Cardiac muscle cell (in vitro differentiated cells and primary cell): ENCODE data around the gene FCGR3A. TPM values are rescaled to one million over a fixed set of nuclear protein-coding genes. Genes with fewer than 3 reads are reported as not detected.
A peak's percentile ranks its signal among the peaks of the same experiment; 100 is the strongest.
"Not testable (repeated sequence)": the region's sequence is repeated elsewhere in the genome, so short reads cannot be mapped to it uniquely, and the experiment has no call there.

Experiments
- DNase-seq, 2 donors: peaks; one replicate each; pipeline versions ENCODE4 v3.0.0 to v3.0.0-alpha.2; 2010 to 2017; ENCODE audit warnings: low read depth in 1 of 2, low spot score in 1 of 2
- H3K27ac ChIP-seq: fragments of 200-600 bp; sonication (generic); 2 replicates; pipeline ENCODE4 v1.5.1; 2016
- H3K27me3 ChIP-seq: fragments of 200-600 bp; sonication (generic); 2 replicates; pipeline ENCODE4 v1.6.0; 2016; ENCODE audit warnings: control low read depth
- H3K36me3 ChIP-seq: fragments of 200-600 bp; sonication (generic); 2 replicates; pipeline ENCODE4 v1.5.1; 2016; ENCODE audit warnings: control low read depth
- H3K4me1 ChIP-seq: fragments of 200-600 bp; sonication (generic); 2 replicates; pipeline ENCODE4 v1.8.1; 2017; ENCODE audit warnings: low read depth, mild to moderate bottlenecking, mixed run types
- H3K4me3 ChIP-seq: fragments of 200-600 bp; sonication (generic); 2 replicates; pipeline ENCODE4 v1.5.1; 2016; ENCODE audit warnings: mild to moderate bottlenecking
- H3K9me3 ChIP-seq: fragments of 200-600 bp; sonication (generic); 2 replicates; pipeline ENCODE4 v1.5.1; 2017; ENCODE audit warnings: low read depth, mild to moderate bottlenecking, control low read depth
- polyA plus RNA-seq: library from polyadenylated mRNA; unstranded; fragments of >200 nt; fragmentation: Nextera tagmentation; extraction: Ambion mirVana; gene quantifications from 2 replicates; pipeline ENCODE4 v1.2.1, GENCODE V29; 2016
- total RNA-seq: library from RNA; depleted of rRNA; stranded (reverse); fragments of >200 nt; gene quantifications from 2 replicates; pipeline ENCODE4 v1.2.3, GENCODE V29; 2016
- TF ChIP-seq, protein P1 (sequence below): IDR thresholded peaks from 2 replicates; pipeline ENCODE4 v1.5.1; 2012; ENCODE audit warnings: low read depth, mild to moderate bottlenecking, low read length

Gene FCGR3A
- total and polyA plus RNA-seq, 2 experiments from 2014 or later = not detected

DNA sequence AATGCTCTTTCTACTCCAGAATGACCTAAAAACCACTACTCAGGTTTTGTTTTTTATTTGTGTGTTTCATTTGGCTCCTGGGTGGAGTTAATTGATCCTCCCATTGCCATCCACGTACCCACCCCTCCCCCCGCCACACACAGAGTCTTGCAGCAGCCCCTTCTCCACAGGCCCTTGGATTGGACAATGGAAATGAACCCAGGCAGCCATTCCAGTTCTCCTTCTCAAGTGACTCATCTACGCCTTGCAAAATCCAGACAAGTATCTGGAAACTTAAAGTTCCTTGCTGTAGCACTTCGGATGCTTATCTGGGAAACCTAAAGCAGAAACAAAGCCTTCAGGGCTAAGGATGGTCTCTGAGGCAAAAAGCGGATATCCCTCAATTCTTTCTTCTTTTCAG, 1.3 kb upstream of the FCGR3A start:
- H3K4me1 ChIP-seq, H3K9me3 ChIP-seq, H3K4me3 ChIP-seq, H3K27ac ChIP-seq, H3K36me3 ChIP-seq, H3K27me3 ChIP-seq: not testable (repeated sequence)
- DNase-seq = peak in 1 of 2 donors; percentile 8

DNA sequence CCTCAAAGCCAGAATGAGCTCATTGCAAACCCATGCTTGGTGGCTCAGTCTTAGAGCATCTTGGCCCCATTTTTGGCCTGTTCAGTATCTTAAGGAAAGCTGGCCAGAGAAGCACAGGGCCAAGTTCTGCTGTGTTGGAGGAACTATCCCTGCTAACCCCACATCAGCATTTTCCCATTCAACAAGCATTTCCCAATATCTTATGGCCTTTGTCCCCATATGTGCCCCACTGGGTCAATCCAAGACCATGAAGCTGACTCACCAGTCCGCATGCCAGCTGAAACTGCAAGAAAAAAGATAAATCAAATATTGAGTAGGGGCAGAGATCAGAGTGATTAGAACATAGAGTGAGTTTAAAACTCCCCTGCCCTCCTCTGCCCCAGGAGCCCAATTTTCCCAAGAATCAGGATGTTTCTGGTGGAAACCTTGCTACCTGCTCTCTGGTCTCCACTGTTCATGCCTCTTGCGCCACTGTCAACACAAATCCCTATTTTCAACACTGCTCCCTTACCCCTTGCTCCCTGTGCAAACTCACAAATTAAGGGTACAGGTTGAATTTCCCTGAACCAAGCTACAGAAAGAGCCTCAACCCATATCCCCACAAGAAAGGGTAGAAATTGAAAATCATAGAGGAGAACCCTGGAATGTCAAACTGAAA, 740 bp downstream of the FCGR3A start:
- not testable (repeated sequence) for H3K4me1 ChIP-seq, H3K36me3 ChIP-seq, H3K4me3 ChIP-seq, DNase-seq, H3K27me3 ChIP-seq, H3K27ac ChIP-seq, H3K9me3 ChIP-seq

DNA sequence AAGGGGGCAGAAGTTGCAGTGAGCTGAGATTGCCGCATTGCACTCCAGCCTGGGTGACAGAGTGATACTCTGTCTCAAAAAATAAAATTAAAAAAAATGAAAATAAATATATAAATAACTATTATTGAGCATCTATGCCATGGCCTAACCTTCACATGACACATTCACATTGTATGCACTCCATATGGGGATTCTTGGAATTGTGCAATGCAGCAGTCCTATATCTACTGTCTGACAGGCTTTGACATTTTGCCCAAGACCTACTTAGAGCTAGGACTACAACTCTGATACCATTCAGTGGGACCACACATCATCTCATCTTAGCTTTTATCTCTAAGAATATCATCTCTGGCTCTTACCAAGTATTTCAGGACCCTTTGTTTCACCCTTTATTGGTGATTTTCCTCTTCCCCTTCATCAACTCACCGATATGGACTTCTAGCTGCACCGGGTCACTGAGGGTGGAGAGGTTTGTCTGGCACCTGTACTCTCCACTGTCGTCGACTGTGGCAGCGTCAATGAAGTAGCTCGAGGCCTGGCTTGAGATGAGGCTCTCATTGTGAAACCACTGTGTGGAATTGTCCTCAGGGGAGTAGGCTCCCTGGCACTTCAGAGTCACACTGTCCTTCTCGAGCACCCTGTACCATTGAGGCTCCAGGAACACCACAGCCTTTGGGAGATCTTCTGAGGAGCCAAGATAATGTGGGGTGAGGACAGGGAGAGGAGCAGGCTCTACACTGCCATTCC, 1.4 kb downstream of the FCGR3A start:
- H3K4me1 ChIP-seq, H3K27ac ChIP-seq, H3K9me3 ChIP-seq, H3K36me3 ChIP-seq, H3K4me3 ChIP-seq, DNase-seq, H3K27me3 ChIP-seq: not testable (repeated sequence)

DNA sequence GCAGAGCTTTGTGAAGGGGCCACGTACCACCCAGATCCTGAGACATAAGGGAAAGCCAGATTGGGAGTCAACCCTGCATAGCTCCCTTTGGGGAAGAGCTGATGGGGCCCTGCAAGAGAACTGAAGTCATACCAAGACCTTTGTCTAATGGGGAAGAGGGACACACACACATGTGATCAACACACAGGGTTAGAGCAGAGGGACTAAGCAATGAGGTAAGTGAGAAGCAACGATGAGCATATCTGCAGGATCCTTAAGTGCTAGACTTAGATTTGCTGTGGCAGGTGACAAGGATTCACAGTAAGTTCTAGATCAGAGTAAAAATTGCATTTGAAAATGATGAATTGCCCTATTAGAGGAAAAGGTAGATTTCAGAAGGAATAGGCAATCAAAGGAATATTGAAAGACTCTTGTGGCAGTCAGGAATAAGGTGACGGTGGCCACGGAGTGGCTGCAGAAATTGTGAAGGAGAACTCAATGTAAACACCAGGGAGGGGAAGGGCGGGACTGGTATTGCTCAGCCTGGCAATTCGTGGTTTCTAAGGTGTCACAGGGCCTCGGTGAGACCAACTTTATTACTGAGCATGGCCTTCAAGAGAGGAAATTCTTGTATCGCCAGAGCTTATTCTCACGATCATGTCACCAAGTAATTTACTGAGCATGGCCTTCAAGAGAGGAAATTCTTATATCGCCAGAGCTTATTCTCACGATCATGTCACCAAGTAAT, 4.5 kb downstream of the FCGR3A start:
- not testable (repeated sequence) for H3K9me3 ChIP-seq, DNase-seq, H3K4me1 ChIP-seq, H3K36me3 ChIP-seq, H3K4me3 ChIP-seq, H3K27ac ChIP-seq
- peaks cover 16% of the 10 kb centered on the region for H3K27me3 ChIP-seq

DNA sequence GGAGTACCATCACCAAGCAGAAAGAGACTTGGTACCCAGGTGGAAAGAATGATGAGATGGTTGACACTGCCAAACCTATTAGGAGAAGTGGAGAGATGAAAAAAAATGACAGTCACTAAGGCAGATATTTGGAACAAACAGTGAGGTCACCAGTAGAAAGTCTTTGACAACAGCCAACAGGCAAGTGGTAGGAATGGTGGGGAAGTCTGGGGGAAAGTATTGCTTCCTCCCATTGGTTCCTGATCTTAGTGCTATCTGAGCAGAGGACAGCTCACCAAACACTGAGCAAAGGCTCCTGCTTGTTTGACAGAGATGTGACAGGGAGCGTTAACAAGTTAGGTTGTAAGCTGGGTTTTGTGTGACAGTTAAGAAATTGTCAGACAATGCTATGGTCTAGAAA, 6.5 kb downstream of the FCGR3A start:
- not testable (repeated sequence) for DNase-seq, H3K9me3 ChIP-seq, H3K4me1 ChIP-seq, H3K4me3 ChIP-seq, H3K36me3 ChIP-seq, H3K27ac ChIP-seq
- H3K27me3 ChIP-seq = peaks cover 16% of the 10 kb centered on the region

DNA sequence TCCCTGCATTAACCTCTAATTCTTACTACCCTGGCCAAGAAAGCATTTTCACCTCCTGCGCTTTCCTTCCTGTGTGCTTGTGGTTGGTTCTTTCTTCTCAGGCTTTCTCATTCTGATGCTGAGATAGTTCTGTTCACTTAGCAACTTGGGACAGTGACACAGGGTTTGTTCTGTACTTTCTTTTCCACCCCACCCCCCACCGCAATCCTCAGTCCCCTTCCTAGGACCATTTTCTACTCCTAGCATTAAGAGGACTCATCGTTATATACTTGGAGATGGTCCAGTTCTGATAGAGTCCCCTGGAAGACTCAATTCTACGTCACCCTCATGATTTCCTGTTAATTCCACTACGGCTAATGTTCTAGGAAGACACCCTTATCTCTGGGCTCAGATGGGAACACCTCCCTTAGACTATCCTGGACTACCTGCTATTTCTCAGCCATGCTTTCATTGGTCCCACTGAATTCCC, 7.5 kb downstream of the FCGR3A start:
- not testable (repeated sequence) for H3K4me1 ChIP-seq, H3K36me3 ChIP-seq, H3K9me3 ChIP-seq, H3K27ac ChIP-seq, DNase-seq, H3K4me3 ChIP-seq
- peaks cover 16% of the 10 kb centered on the region for H3K27me3 ChIP-seq

DNA sequence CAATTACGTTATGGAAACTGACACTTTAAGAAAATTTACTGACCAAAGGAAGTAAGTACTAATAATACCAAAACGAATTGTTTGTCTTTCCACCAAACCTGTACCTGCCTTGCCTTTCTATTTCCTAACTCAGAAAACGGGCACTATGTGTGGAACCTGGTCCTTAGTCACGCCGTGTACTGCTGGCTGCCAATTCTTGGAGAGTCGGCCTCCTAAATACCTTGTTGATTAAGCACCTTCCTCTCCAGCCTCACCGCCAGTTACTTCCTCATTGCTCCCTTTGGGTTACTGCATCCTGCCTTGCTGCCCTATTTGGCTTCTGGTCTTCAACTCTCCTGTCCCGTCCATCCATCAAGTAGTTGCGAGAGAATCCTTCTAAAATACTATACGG, 9.1 kb downstream of the FCGR3A start:
- H3K27ac ChIP-seq, H3K9me3 ChIP-seq, H3K36me3 ChIP-seq, H3K4me1 ChIP-seq, DNase-seq: not testable (repeated sequence)
- H3K27me3 ChIP-seq = peaks cover 16% of the 10 kb centered on the region
- peak overlapping the region; percentile 34 for H3K4me3 ChIP-seq

- H3K4me1 ChIP-seq, H3K9me3 ChIP-seq, H3K36me3 ChIP-seq, H3K27ac ChIP-seq: not testable (repeated sequence)
- DNase-seq = peak; percentile 63 to 90
- Histone ChIP-seq H3K4me3 (peak overlapping the region; percentile 34), H3K27me3 (peaks cover 16% of the 10 kb centered on the region)
- TF ChIP-seq, protein P1, sequence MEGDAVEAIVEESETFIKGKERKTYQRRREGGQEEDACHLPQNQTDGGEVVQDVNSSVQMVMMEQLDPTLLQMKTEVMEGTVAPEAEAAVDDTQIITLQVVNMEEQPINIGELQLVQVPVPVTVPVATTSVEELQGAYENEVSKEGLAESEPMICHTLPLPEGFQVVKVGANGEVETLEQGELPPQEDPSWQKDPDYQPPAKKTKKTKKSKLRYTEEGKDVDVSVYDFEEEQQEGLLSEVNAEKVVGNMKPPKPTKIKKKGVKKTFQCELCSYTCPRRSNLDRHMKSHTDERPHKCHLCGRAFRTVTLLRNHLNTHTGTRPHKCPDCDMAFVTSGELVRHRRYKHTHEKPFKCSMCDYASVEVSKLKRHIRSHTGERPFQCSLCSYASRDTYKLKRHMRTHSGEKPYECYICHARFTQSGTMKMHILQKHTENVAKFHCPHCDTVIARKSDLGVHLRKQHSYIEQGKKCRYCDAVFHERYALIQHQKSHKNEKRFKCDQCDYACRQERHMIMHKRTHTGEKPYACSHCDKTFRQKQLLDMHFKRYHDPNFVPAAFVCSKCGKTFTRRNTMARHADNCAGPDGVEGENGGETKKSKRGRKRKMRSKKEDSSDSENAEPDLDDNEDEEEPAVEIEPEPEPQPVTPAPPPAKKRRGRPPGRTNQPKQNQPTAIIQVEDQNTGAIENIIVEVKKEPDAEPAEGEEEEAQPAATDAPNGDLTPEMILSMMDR = peak; percentile 7
Measured at GRCh38 chr1:161539731-161540569, 9.7 kb downstream of the FCGR3A start.

- DNase-seq, H3K36me3 ChIP-seq, H3K4me3 ChIP-seq, H3K9me3 ChIP-seq, H3K4me1 ChIP-seq, H3K27ac ChIP-seq: not testable (repeated sequence)
- H3K27me3 ChIP-seq = peaks cover 16% of the 10 kb centered on the region
Measured at GRCh38 chr1:161538925-161539479, 10.6 kb downstream of the FCGR3A start.

DNA sequence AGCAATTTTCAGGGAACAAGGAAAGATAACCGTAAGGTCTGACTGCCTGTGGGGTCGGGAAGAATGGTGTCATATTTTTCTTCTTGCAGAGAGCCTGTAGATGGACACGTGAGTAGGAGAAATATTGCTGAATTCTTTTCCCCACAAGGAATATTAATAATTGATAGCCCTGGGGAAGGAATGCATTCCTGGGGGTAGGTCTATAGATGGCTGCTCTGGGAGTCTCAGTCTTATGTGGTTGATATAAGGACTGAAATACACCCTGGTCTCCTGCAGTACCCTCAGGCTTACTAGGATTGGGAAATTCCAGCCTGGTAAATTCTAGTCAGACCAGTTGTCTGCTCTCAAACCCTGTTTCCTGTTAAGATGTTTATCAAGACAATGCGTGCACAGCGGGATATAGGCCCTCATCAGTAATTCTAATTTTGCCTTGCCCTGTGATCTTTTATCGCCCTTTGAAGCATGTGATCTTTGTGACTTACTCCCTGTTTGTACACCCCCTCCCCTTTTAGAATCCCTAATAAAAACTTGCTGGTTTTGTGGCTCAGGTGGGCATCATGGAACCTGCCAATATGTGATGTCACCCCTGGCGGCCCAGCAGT, 12.4 kb downstream of the FCGR3A start:
- H3K27me3 ChIP-seq = peaks cover 13% of the 10 kb centered on the region
- not testable (repeated sequence) for H3K36me3 ChIP-seq, H3K4me3 ChIP-seq, H3K27ac ChIP-seq, DNase-seq, H3K9me3 ChIP-seq, H3K4me1 ChIP-seq

DNA sequence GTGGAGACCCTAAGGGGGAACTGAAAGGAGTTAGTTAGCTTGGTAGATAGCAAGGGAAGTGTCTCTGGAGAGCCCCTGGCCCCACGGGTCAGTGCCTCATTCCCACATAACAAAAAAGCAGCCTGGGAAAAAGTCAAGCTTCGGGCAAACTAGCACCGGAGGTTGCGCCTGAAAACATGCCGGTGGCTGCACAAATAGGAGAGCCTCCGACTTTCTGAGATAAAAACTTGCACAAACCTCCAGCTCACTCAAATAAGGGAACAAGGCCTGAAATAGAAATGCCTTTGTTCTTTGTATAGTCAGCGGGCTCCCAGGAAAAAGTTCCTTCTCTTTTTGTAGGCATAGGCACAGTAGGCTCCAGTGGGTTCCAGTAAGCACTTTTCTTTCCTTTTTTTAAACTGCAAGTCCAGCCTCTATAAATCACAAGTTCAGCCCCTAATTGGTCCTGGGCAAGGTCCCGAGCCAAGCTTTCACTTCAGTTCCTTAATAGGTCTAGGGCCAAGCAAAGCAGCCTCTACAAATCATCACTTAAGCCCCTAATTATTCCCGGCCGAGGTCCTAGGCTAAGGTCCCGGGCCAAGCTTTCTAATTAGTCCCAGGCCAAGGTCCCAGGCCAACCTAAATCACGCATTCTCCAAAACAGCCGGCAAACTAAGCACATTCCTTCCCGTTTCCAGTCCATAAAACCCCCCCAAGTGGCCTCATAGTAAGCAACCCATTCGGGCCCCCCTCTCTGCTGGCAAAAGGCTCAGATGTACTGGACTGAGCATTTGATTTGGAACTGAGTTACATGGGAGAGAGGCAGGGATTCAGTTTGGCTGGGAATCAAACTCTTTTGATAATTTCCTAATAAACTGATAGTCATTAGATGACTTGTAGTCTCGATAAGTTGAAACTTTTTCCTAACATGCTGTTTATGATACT, 16.7 kb downstream of the FCGR3A start:
- H3K4me1 ChIP-seq = peaks cover 14% of the 10 kb centered on the region
- not testable (repeated sequence) for H3K36me3 ChIP-seq, H3K9me3 ChIP-seq
- peak overlapping the region; percentile 41 for H3K4me3 ChIP-seq
- peaks cover 16% of the 10 kb centered on the region for H3K27me3 ChIP-seq
- peak overlapping the region; percentile 38 for H3K27ac ChIP-seq
- peak; percentile 20 to 62 for DNase-seq
